Loucy (cell line): Measurements from ENCODE around the gene RNF145.

Experiments used
- CTCF ChIP-seq: fragments of 200-600 bp; sonication (generic); conservative IDR thresholded peaks from 2 replicates; pipeline ENCODE4 v1.5.1; 2014; ENCODE audit warnings: mild to moderate bottlenecking, antibody characterized with exemption, low read length
- EZH2phosphoT487 ChIP-seq: fragments of 200-600 bp; IDR thresholded peaks from 2 replicates; pipeline ENCODE4 v1.6.1; 2018; ENCODE audit warnings: antibody characterized with exemption, mild to moderate bottlenecking, moderate library complexity, borderline replicate concordance

GRCh38 chr5:159123189-159123588 is 86.2 kb downstream of the RNF145 start:
- no peak for TF ChIP-seq CTCF
- TF ChIP-seq EZH2phosphoT487, result no peak
